ENCODE results near the gene SLC25A4. TPM values are rescaled to one million over a fixed set of nuclear protein-coding genes. Genes with fewer than 3 reads are reported as not detected.
"Not testable (repeated sequence)": the region's sequence is repeated elsewhere in the genome, so short reads cannot be mapped to it uniquely, and the experiment has no call there.

SLC25A4 gene
- total RNA-seq, 4 donors from 2014 or later: 122 to 180 (median 157) TPM

- WGBS, 2 donors (ENCODE audit: low coverage in 1 of 2): 14 to 17% methylated on average over 1 of the region's 2 CpGs
- TF ChIP-seq CTCF (IDR thresholded peaks at IDR 0.05): no peak
- TF ChIP-seq POLR2AphosphoS5 (IDR thresholded peaks at IDR 0.05): peak; percentile 87
- peak; percentile 98 for ATAC-seq
- H3K4me3 ChIP-seq: no peak overlapping the region
- H3K36me3 ChIP-seq: no peaks in the 10 kb centered on the region
- no peaks in the 10 kb centered on the region for H3K27me3 ChIP-seq
- H3K9me3 ChIP-seq: no peaks in the 10 kb centered on the region
- peak overlapping the region in 3 of 4 donors; percentile 71 to 79 (median 74) for H3K27ac ChIP-seq
- peaks cover 0 to 32% (median 18%) of the 10 kb centered on the region in 3 donors for H3K4me1 ChIP-seq
Observed at GRCh38 chr4:185112104-185112503, 31.0 kb upstream of the SLC25A4 start.

GRCh38 chr4:185113340-185113739, 29.7 kb upstream of the SLC25A4 start:
- ATAC-seq: no peak
- Histone ChIP-seq H3K4me1 (peaks cover 0 to 32% (median 18%) of the 10 kb centered on the region in 3 donors), H3K4me3 (no peak overlapping the region), H3K9me3 (no peaks in the 10 kb centered on the region), H3K36me3 (no peaks in the 10 kb centered on the region), H3K27ac (peak overlapping the region in 3 of 4 donors; percentile 71 to 79 (median 74)), H3K27me3 (no peaks in the 10 kb centered on the region)
- 53 to 88% methylated on average over 2 of the region's 2 CpGs for WGBS, 2 donors (ENCODE audit: low coverage in 1 of 2)
- TF ChIP-seq CTCF (IDR thresholded peaks at IDR 0.05): no peak
- TF ChIP-seq EP300 (IDR thresholded peaks at IDR 0.05): no peak
- TF ChIP-seq POLR2AphosphoS5 (IDR thresholded peaks at IDR 0.05): no peak
- TF ChIP-seq POLR2A (IDR thresholded peaks at IDR 0.05): no peak

GRCh38 chr4:185115827-185116232, 27.2 kb upstream of the SLC25A4 start:
- H3K4me1 ChIP-seq: peaks cover 0 to 32% (median 18%) of the 10 kb centered on the region in 3 donors
- WGBS, 2 donors (ENCODE audit: low coverage in 1 of 2): 30 to 33% methylated on average over 5 to 8 of the region's 9 CpGs
- ATAC-seq: peak; percentile 46
- no peak overlapping the region for H3K4me3 ChIP-seq
- no peak for TF ChIP-seq CTCF (IDR thresholded peaks at IDR 0.05)
- peak; percentile 19 for TF ChIP-seq POLR2AphosphoS5 (IDR thresholded peaks at IDR 0.05)
- no peaks in the 10 kb centered on the region for H3K9me3 ChIP-seq
- no peaks in the 10 kb centered on the region for H3K27me3 ChIP-seq
- H3K36me3 ChIP-seq: no peaks in the 10 kb centered on the region
- H3K27ac ChIP-seq: peak overlapping the region in 2 of 4 donors; percentile 8 to 22

GRCh38 chr4:185117300-185117934, 25.6 kb upstream of the SLC25A4 start:
- H3K27me3 ChIP-seq: no peaks in the 10 kb centered on the region
- 87 to 88% methylated on average over 7 of the region's 7 CpGs for WGBS, 2 donors (ENCODE audit: low coverage in 1 of 2)
- no peak for ATAC-seq
- H3K9me3 ChIP-seq: no peaks in the 10 kb centered on the region
- TF ChIP-seq CTCF (IDR thresholded peaks at IDR 0.05): no peak
- no peak for TF ChIP-seq POLR2AphosphoS5 (IDR thresholded peaks at IDR 0.05)
- no peak for TF ChIP-seq POLR2A (IDR thresholded peaks at IDR 0.05)
- no peak for TF ChIP-seq EP300 (IDR thresholded peaks at IDR 0.05)
- peaks cover 0 to 19% (median 10%) of the 10 kb centered on the region in 3 donors for H3K4me1 ChIP-seq
- no peak overlapping the region for H3K4me3 ChIP-seq
- no peak overlapping the region for H3K27ac ChIP-seq
- no peaks in the 10 kb centered on the region for H3K36me3 ChIP-seq

GRCh38 chr4:185118876-185119275, 24.2 kb upstream of the SLC25A4 start:
- Histone ChIP-seq H3K9me3 (no peaks in the 10 kb centered on the region), H3K4me1 (peaks cover 0 to 8% (median 3%) of the 10 kb centered on the region in 3 donors), H3K27ac (no peak overlapping the region), H3K27me3 (no peaks in the 10 kb centered on the region), H3K4me3 (no peak overlapping the region), H3K36me3 (no peaks in the 10 kb centered on the region)
- no peak for TF ChIP-seq POLR2AphosphoS5 (IDR thresholded peaks at IDR 0.05)
- TF ChIP-seq CTCF (IDR thresholded peaks at IDR 0.05): no peak
- no peak for TF ChIP-seq POLR2A (IDR thresholded peaks at IDR 0.05)
- no peak for TF ChIP-seq EP300 (IDR thresholded peaks at IDR 0.05)
- no peak for ATAC-seq
- WGBS, 2 donors (ENCODE audit: low coverage in 1 of 2): 90 to 93% methylated on average over 7 of the region's 7 CpGs

GRCh38 chr4:185119467-185119866, 23.6 kb upstream of the SLC25A4 start:
- not testable (repeated sequence) for H3K27me3 ChIP-seq, H3K4me1 ChIP-seq, H3K9me3 ChIP-seq, H3K4me3 ChIP-seq, ATAC-seq, H3K36me3 ChIP-seq, H3K27ac ChIP-seq
- WGBS, 2 donors (ENCODE audit: low coverage in 1 of 2): 29 to 82% methylated on average over 1 to 5 of the region's 5 CpGs
